HG03025 (cell line): ENCODE data around the gene IL21R.
A peak's percentile ranks its signal among the peaks of the same experiment; 100 is the strongest.

Experiments
- ATAC-seq: cut with Tn5 transposase; IDR thresholded peaks from one replicate; pipeline ENCODE4 v1.9.1; 2021; ENCODE audit warnings: mild to moderate bottlenecking, moderate library complexity; ENCODE audit not compliant: unreplicated experiment, low FRiP score

IL21R gene

DNA sequence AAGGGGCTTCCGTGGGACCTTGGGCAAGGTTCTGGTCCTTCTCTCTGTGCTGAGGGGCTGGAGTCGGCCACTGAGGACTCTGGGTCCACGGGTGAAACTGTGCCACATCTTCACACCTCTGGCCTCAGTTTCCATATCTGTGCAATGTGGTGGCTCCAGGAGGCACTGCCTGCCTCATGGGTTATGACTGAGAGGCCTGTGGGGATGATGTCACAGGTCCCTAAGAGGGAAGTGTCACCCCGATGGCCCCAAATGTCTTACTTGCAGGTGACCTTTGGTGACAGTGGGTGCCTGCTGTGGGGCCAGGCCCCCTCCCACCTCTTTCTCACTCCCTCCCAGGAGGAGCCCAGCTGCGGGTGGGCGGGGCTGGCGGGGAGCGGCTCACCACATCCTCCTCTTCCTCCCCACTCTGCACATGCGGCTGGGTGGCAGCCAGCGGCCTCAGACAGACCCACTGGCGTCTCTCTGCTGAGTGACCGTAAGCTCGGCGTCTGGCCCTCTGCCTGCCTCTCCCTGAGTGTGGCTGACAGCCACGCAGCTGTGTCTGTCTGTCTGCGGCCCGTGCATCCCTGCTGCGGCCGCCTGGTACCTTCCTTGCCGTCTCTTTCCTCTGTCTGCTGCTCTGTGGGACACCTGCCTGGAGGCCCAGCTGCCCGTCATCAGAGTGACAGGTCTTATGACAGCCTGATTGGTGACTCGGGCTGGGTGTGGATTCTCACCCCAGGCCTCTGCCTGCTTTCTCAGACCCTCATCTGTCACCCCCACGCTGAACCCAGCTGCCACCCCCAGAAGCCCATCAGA lies at the start of gene IL21R:
Gene IL21R (plus strand): TSS at position 407 of the 801 bp plus-strand sequence. CDS start 27,898 bp downstream, outside the sequence.
- ATAC-seq, result peak; percentile 49

DNA sequence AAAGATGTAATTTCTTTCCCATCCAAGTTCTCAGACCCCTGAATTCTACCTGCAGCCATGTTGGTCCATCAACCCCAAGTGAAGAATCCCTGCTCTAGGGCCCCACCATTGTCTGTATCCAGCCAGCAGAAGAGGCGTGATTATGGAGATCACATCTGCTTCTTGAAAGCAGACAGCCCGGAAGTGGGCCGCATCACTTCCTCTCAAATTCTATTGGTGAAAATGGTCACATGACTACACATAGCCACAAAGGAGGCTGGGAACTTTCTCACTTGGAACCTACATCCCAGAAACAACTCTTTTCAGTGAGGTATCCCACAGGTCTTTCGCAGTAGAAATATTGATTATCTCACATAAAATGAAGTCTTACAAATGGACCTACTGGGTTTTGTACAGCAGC lies 48.1 kb upstream of the IL21R start:
- no peak for ATAC-seq

DNA sequence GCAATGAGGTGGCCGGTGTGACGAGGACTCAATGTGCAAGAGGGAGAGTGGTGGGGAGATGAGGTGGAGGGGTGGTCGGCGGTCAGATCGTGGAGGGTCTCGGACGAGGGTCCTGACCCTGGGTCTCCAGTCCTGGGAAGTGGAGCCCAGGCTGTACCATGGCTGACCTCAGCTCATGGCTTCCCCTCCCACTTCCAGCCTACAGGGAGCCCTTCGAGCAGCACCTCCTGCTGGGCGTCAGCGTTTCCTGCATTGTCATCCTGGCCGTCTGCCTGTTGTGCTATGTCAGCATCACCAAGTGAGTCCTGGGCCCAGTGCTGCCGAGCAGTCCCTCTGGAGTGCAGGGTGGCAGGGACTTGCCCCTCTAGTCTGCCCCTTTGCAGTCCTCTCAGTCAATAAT lies 46.4 kb upstream of the IL21R start:
- no peak for ATAC-seq

DNA sequence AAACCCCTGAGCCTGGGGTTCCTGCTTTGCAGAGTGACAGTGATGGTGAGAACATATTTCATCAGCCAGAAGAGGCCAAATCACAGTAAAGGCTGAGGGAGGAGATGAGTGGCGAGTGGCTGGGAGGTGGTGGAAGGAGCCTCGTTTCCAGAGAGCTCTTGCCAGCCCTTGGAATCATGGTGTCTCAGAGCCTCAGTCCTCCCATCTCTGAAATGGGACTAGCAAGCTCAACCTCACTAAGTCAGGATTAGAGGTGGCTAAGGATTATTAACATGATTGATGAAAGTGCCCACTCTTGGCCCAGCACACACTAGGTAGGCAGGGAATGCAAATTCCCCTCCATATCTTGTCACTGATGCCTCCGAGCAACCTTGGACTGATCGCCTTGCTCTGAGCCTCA lies 45.2 kb upstream of the IL21R start:
- ATAC-seq, result no peak

DNA sequence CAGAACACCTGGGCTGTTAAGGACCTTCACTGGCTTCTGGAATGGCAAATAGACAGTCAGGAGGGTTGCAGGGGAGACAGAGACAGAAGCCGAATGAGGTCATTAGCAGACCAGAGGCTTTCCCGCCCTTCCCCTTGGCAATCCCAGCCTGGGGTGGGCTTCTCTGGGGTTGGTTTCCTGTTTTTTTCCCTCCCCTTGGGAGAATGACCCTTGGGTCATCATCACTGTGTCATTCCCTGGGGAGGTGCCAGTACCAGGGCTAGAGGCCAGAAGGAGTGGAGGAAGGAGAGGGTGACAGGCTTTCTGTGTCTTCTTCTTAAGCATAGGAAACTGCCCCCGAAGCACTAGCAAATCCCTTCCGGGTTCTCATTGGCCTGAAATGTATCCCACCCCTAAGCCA lies 42.9 kb upstream of the IL21R start:
- ATAC-seq, result no peak

DNA sequence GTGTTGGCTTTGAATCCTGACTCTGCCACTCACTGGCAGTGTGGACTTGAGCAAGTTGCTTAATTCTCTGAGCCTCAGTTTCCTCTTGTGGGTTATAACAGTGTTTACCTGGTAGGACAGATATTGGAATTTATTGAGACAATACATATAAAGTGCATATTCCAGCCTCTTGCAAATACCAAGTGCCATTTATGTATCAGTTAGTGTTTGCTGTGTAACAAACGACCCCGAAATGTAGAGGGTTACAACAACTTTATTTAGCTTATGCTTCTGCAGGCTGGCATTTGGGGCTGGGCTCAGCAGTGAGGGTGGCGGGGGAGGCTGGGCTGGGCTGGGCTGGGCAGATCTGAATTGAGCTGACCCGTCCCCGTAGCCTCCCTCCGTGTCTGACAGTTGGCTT lies 42.4 kb upstream of the IL21R start:
- ATAC-seq, result no peak

DNA sequence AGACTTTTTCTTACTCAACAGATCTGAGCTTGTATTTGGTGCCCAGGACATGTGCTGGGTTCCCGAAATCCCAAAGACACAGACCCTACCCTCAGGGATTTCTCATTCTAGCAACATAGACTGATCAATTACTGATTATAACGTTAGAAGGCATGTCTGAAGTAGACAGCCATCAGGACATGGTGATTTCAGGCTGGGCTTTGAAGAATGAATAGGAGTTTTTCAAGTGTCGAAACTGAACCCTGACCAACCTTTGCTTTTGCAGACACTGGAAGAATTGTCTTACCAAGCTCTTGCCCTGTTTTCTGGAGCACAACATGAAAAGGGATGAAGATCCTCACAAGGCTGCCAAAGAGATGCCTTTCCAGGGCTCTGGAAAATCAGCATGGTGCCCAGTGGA lies 40.0 kb upstream of the IL21R start:
- no peak for ATAC-seq

DNA sequence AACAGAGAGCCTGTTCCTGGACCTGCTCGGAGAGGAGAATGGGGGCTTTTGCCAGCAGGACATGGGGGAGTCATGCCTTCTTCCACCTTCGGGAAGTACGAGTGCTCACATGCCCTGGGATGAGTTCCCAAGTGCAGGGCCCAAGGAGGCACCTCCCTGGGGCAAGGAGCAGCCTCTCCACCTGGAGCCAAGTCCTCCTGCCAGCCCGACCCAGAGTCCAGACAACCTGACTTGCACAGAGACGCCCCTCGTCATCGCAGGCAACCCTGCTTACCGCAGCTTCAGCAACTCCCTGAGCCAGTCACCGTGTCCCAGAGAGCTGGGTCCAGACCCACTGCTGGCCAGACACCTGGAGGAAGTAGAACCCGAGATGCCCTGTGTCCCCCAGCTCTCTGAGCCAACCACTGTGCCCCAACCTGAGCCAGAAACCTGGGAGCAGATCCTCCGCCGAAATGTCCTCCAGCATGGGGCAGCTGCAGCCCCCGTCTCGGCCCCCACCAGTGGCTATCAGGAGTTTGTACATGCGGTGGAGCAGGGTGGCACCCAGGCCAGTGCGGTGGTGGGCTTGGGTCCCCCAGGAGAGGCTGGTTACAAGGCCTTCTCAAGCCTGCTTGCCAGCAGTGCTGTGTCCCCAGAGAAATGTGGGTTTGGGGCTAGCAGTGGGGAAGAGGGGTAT lies 39.3 kb upstream of the IL21R start:
- ATAC-seq, result no peak

DNA sequence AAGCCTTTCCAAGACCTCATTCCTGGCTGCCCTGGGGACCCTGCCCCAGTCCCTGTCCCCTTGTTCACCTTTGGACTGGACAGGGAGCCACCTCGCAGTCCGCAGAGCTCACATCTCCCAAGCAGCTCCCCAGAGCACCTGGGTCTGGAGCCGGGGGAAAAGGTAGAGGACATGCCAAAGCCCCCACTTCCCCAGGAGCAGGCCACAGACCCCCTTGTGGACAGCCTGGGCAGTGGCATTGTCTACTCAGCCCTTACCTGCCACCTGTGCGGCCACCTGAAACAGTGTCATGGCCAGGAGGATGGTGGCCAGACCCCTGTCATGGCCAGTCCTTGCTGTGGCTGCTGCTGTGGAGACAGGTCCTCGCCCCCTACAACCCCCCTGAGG lies 38.7 kb upstream of the IL21R start:
- no peak for ATAC-seq

DNA sequence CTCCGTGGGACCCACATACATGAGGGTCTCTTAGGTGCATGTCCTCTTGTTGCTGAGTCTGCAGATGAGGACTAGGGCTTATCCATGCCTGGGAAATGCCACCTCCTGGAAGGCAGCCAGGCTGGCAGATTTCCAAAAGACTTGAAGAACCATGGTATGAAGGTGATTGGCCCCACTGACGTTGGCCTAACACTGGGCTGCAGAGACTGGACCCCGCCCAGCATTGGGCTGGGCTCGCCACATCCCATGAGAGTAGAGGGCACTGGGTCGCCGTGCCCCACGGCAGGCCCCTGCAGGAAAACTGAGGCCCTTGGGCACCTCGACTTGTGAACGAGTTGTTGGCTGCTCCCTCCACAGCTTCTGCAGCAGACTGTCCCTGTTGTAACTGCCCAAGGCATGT lies 38.2 kb upstream of the IL21R start:
- no peak for ATAC-seq

DNA sequence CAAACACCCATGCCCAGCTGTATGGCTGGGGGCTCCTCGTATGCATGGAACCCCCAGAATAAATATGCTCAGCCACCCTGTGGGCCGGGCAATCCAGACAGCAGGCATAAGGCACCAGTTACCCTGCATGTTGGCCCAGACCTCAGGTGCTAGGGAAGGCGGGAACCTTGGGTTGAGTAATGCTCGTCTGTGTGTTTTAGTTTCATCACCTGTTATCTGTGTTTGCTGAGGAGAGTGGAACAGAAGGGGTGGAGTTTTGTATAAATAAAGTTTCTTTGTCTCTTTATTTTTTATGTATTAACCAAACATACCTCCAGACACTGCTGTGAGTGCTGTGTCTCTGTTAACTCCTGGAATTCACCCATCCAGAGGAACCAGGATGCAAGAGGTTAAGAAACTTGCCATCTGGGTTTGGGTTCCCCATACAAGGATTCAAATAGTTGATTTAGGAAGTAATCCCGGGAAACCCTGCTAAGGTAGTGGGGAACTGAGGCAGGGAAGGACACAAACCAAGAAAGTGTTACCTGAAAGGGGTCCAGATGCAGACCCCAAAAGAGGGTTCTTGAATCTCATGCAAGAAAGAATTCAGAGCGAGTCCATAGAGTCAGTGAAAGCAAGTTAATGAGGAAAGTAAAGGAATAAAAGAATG lies 37.4 kb upstream of the IL21R start:
- ATAC-seq, result no peak

DNA sequence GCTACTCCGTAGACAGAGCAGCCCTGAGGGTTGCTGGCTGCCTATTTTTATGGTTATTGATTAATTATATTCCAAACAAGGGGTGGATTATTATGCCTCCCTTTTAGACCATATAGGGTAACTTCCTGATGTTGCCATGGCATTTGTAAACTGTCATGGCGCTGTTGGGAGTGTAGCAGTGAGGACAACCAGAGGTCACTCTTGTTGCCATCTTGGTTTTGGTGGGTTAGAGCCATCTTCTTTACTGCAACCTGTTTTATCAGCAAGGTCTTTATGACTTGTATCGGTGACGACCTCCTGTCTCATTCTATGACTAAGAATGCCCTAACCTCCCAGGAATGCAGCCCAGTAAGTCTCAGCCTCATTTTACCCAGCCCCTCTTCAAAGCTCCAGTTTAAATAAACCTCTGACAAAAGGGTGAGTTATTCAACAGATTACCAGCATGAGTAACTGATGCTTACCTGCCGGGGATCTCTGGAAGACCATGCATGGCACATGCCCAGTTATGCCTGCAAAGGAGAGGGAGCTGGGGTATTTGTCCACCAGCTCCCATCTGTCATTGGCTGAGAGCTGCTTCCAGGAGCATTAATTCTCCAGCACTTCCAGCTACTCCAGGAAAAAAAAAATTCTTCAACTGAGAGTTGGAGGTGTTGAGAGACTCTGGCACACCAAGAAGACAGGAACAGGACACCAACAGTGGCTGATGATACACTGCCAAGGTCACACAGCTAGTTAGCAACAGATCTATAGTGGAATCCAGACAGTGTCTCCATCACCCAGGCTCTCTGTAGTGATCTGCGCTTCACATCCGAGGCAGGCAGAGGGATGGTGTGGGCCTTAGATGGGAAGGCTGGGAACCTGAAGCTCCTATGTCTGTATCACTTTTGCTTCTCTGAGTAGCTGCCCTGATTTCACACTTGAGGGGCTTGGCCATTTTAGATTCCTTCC lies 36.6 kb upstream of the IL21R start:
- ATAC-seq, result no peak

DNA sequence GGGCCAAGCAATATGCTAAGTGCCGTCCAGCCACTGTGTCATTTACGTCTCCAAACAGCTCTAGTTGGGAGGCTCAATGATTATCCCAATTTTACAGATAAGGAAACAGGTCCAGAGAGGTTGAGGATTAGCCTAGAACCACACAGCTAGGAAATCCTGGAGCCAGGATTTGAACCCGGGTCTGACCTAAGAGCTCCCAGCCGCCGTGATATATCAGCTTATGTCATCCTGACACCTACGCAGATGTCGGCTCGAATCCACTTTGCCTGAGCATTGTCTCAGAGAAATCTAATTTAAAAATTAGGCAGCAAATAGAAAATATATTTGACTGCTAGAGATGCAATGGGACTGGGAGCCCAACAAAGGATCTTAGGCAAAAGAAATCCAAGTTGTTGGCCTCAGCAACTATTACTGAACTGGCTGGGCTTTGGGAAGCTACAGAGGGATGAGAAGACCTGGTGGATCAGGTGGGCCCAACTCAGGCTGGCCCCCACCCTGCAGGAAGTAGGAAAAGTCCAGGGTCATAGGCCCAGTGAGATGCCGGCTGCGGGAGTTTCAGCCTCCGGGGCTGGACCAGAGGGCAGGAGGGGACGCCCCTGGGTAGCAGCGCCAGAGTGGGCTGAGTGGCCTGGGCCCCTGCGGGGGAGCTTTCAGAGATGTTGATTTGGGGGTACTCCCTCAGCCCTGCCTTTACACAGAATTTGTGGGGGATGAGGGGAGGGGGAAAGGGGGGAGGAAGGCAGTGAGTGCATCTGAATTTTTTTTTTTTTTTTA lies 35.1 kb upstream of the IL21R start:
- ATAC-seq, result no peak

DNA sequence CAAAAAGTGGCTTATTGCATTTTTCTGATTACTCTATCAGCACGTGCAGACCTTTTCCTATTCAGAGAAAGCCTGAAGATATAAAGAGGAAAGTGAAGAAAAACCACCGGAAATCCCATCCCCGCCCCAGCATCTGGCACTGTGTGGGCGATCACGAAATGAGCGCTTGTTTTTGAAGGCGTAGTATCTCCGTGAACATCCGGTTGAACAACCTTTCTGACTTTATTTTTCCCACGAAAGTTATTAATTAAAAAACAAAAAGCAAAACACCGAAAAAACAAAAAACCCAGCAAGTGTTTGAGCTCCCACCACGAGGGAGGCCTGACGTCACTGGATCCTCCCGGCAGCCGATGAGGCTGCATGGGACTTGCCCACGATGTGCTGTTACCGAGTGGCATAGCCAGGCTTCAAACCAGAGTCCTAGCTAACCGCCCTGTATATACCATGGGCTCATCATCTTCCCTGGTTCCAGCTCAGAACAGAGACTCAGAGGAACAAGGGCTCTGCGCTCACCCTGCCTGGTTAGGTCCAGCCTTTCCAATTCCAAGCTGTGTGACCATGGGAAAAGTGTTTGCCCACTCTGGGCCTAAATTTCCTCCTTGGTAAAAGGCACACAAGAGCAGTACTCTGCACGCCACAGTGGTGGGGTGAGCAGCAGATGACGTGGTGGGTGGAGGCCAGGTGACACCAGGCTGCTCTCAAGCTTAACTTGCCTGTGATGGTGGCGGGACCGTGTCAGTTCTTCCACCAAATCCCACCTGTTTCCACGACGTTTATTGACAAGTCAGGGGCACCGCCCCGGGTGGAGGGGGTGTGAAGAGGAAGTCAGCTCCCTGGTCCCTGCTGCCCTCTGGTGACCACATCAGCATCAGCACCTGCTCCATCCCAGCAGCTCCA lies 34.3 kb upstream of the IL21R start:
- ATAC-seq, result no peak

DNA sequence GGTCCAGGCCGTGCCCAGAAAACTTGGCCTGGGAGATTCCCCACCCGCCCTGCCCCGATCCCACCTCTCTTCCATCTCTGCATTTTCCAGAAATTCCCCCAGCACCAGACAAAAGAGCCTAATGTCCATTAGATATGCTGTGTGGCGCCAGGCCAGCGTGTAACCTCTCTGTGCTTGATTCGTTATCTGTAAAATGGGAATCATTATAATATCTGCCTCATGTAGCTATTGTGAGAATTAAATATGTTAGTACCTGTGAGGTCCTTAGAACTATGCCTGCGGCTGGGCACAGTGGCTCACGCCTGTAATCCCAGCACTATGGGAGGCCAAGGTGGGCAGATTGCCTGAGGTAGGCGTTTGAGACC lies 33.6 kb upstream of the IL21R start:
- ATAC-seq, result no peak

DNA sequence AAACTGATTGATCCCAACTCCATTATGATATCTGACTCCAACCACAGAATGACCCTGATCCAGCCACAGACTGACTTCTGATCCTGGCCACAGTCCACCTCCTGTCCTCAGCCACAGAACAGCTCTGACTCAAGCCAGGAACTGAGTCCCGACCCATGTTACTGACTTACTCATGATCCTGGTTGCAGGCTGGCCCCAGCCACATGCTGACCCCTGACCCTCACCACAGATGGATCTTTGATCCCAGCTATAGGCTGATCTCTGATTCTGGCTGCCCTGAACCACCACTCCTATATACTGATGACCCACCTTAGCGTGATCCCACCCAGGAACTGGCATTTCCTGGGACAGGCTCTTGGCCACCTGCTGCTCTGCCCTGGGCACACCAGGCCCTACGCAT lies 32.2 kb upstream of the IL21R start:
- no peak for ATAC-seq

DNA sequence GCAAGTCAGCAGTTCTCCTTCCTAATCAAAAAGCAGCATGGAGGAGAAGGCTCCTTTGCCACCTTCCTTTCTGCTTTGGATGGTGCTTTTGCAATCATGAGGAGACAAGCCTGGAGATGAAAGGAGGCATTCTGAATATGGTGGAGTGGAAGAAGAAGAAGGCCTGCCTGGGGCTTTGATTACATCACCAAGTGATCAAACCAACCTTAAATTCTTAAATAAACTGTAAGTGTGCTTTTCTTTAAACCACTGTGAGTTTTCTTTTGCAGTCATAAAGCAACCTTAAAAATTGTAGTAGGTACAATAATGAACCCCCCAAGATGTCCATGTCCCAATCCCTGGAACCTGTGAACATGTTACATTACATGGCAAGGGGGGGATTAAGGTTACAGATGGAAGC lies 31.7 kb upstream of the IL21R start:
- ATAC-seq, result no peak

DNA sequence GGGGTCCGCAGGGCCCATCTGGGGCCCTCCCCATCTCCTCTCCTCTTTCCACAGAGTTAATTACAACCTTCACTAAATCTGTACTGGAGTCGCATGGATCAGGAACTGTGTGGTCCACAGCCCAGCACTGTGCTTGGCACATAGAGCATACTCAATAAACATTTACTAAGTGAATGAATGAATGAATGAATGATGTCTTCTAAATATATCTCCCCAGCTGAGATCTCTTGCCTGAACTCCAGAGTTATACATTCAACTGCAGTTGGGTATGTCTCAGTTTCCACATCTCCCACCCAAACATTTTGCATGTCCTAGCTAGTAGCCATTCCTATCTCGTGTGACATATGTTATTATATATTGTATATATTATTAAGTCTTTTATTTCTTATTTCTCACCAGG lies 28.7 kb upstream of the IL21R start:
- ATAC-seq, result no peak

DNA sequence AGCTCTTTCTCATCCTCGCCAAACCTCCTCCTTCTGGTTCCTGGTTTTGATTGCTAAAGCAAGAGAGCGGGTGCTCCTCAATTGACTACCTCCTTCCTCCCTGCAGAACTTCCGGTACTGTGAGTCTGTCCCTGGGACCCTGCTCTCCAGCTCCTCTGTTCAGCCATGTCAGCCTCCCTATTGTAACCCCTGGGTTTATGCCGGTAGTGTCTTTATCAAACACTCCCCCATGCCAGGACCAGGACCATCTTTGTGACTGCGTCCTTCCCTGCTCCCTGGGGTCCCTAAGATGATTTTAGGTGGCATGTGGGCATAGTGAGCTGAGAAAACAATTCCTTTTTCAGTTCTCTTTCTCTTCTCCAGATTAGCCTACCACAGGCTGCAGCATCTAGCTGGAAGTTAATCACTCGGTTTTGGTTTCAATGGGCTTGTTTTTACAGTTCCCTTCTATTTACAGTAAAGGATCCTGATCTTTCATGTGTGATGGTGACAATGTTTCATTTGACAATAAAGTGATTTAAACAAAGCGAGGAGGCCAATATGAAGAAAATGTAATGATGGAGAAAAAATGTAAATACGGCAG lies 27.7 kb upstream of the IL21R start:
- ATAC-seq, result no peak
